ENCODE measurements around the gene SRGAP1.

- TF ChIP-seq EZH2 (IDR thresholded peaks at IDR 0.05; ENCODE audit: borderline replicate concordance, insufficient read depth, low read length, poor library complexity, severe bottlenecking) (no peak), CTCF (IDR thresholded peaks at IDR 0.05; ENCODE audit: poor library complexity, severe bottlenecking) (no peak), RAD21 (conservative IDR thresholded peaks at IDR 0.05) (no peak), TAF1 (IDR thresholded peaks at IDR 0.05; ENCODE audit: low read depth) (no peak), SMC3 (conservative IDR thresholded peaks at IDR 0.05; ENCODE audit: poor library complexity) (no peak), REST (IDR thresholded peaks at IDR 0.05; ENCODE audit: borderline replicate concordance) (no peak), POLR2AphosphoS5 (IDR thresholded peaks at IDR 0.05) (no peak)
Measured at GRCh38 chr12:63998584-63998983, 154.1 kb downstream of the SRGAP1 start.

All from neural cell (in vitro differentiated cells).